Smooth muscle cell (in vitro differentiated cells): Measurements from ENCODE around the gene ABCA4. TPM values are rescaled to one million over a fixed set of nuclear protein-coding genes. Genes with fewer than 3 reads are reported as not detected.

ENCODE experiments used
- DNase-seq: peaks from one replicate; lab custom pipeline; 2025; ENCODE audit not compliant: unreplicated experiment; lab: John Stamatoyannopoulos, UW
- H2AFZ ChIP-seq: fragments of 200-600 bp; sonication (generic); 2 replicates; pipeline ENCODE4 v1.6.0; 2016; ENCODE audit warnings: antibody characterized with exemption, low read depth, mild to moderate bottlenecking
- H3F3A ChIP-seq: fragments of 200-600 bp; sonication (generic); 2 replicates; pipeline ENCODE4 v1.6.0; 2017; ENCODE audit warnings: antibody characterized with exemption, low read depth
- H3K27ac ChIP-seq: fragments of 200-600 bp; sonication (generic); 2 replicates; pipeline ENCODE4 v1.5.1; 2016; ENCODE audit warnings: low read depth, mild to moderate bottlenecking
- H3K27me3 ChIP-seq: fragments of 200-600 bp; sonication (generic); 2 replicates; pipeline ENCODE4 v1.6.1; 2016; ENCODE audit warnings: low read depth, mild to moderate bottlenecking
- H3K36me3 ChIP-seq: fragments of 200-600 bp; sonication (generic); 2 replicates; pipeline ENCODE4 v1.5.1; 2016; ENCODE audit warnings: low read depth
- H3K4me1 ChIP-seq: fragments of 200-600 bp; sonication (generic); 2 replicates; pipeline ENCODE4 v1.5.1; 2016; ENCODE audit warnings: low read depth
- H3K4me2 ChIP-seq: fragments of 200-600 bp; sonication (generic); 2 replicates; pipeline ENCODE4 v1.6.0; 2016; ENCODE audit warnings: mild to moderate bottlenecking
- H3K4me3 ChIP-seq: fragments of 200-600 bp; sonication (generic); 2 replicates; pipeline ENCODE4 v1.5.1; 2016; ENCODE audit warnings: mild to moderate bottlenecking
- H3K79me2 ChIP-seq: fragments of 200-600 bp; sonication (generic); 2 replicates; pipeline ENCODE4 v1.6.0; 2016; ENCODE audit warnings: low read depth, mild to moderate bottlenecking
- H3K9ac ChIP-seq: fragments of 200-600 bp; sonication (generic); 2 replicates; pipeline ENCODE4 v1.6.0; 2016; ENCODE audit warnings: low read depth
- H3K9me3 ChIP-seq: fragments of 200-600 bp; sonication (generic); replicated peaks from 2 replicates; pipeline ENCODE4 v1.5.1; 2016; ENCODE audit warnings: low read depth
- H4K20me1 ChIP-seq: fragments of 200-600 bp; sonication (generic); 2 replicates; pipeline ENCODE4 v1.6.0; 2016; ENCODE audit warnings: low read depth
- WGBS: methylation state at CpG from one replicate; pipeline ENCODE4 v1.1.7; 2016; ENCODE audit warnings: low lambda C conversion rate; 5-methylcytosine and 5-hydroxymethylcytosine counted together
- polyA plus RNA-seq: library from polyadenylated mRNA; unstranded; fragments of >200 nt; fragmentation: Nextera tagmentation; extraction: Ambion mirVana; gene quantifications from 2 replicates; pipeline ENCODE4 v1.2.1, GENCODE V29; 2016
- total RNA-seq: library from RNA; depleted of rRNA; stranded (reverse); fragments of >200 nt; gene quantifications from 2 replicates; pipeline ENCODE4 v1.2.3, GENCODE V29; 2014
- TF ChIP-seq, protein P1 (sequence below): fragments of 200-600 bp; sonication (generic); IDR thresholded peaks from 2 replicates; pipeline ENCODE4 v1.5.1; 2017; ENCODE audit warnings: borderline replicate concordance, mild to moderate bottlenecking, antibody characterized with exemption; ENCODE audit not compliant: insufficient read depth, poor library complexity, severe bottlenecking

The ABCA4 gene
- total and polyA plus RNA-seq, 2 experiments from 2014 or later: 0.46 to 0.99 TPM

GRCh38 chr1:94119796-94120569 is 965 bp downstream of the ABCA4 start:
- no peak for DNase-seq
- H2AFZ ChIP-seq: no peak overlapping the region
- TF ChIP-seq, protein P1, sequence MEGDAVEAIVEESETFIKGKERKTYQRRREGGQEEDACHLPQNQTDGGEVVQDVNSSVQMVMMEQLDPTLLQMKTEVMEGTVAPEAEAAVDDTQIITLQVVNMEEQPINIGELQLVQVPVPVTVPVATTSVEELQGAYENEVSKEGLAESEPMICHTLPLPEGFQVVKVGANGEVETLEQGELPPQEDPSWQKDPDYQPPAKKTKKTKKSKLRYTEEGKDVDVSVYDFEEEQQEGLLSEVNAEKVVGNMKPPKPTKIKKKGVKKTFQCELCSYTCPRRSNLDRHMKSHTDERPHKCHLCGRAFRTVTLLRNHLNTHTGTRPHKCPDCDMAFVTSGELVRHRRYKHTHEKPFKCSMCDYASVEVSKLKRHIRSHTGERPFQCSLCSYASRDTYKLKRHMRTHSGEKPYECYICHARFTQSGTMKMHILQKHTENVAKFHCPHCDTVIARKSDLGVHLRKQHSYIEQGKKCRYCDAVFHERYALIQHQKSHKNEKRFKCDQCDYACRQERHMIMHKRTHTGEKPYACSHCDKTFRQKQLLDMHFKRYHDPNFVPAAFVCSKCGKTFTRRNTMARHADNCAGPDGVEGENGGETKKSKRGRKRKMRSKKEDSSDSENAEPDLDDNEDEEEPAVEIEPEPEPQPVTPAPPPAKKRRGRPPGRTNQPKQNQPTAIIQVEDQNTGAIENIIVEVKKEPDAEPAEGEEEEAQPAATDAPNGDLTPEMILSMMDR: no peak
- no peaks in the 10 kb centered on the region for H3K9me3 ChIP-seq
- peak overlapping the region; percentile 74 for H3K4me2 ChIP-seq
- no peak overlapping the region for H3K9ac ChIP-seq
- H3K27ac ChIP-seq: peak overlapping the region; percentile 45
- H3K27me3 ChIP-seq: no peaks in the 10 kb centered on the region
- H3K4me1 ChIP-seq: peaks cover 45% of the 10 kb centered on the region
- H4K20me1 ChIP-seq: no peaks in the 10 kb centered on the region
- 25% methylated on average over 11 of the region's 11 CpGs for WGBS
- H3K4me3 ChIP-seq: no peak overlapping the region
- no peaks in the 10 kb centered on the region for H3K79me2 ChIP-seq
- H3K36me3 ChIP-seq: no peaks in the 10 kb centered on the region
- H3F3A ChIP-seq: peaks cover 25% of the 10 kb centered on the region

DNA sequence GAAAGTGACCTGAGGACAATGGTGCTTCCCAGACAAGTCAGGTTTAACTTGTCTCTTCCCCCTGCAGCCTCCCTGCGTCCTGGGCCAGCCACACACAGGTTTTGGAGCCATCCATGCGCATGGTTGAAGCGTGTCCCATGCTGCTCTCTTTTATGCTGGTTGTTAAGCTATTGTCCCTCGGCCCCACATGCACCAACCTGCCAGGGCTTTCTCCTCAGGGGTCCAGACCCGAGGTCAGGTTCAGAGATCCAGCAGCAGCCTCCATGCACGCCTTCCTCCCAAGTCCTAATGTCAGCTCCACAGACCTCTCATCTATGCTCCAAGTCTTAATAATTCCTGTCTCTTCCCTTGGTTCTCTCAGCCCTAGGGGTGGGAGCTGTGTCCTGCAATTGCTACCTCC is 1.6 kb downstream of the ABCA4 start:
- Histone ChIP-seq H2AFZ (no peak overlapping the region), H3K27ac (no peak overlapping the region), H3K9me3 (no peaks in the 10 kb centered on the region), H3K4me3 (no peak overlapping the region), H3K4me2 (peak overlapping the region; percentile 74), H3K27me3 (no peaks in the 10 kb centered on the region), H3K9ac (no peak overlapping the region), H3K4me1 (peaks cover 45% of the 10 kb centered on the region), H3F3A (peaks cover 25% of the 10 kb centered on the region), H4K20me1 (no peaks in the 10 kb centered on the region), H3K79me2 (no peaks in the 10 kb centered on the region), H3K36me3 (no peaks in the 10 kb centered on the region)
- WGBS: 87% methylated on average over 6 of the region's 6 CpGs
- TF ChIP-seq, protein P1: no peak
- no peak for DNase-seq

DNA sequence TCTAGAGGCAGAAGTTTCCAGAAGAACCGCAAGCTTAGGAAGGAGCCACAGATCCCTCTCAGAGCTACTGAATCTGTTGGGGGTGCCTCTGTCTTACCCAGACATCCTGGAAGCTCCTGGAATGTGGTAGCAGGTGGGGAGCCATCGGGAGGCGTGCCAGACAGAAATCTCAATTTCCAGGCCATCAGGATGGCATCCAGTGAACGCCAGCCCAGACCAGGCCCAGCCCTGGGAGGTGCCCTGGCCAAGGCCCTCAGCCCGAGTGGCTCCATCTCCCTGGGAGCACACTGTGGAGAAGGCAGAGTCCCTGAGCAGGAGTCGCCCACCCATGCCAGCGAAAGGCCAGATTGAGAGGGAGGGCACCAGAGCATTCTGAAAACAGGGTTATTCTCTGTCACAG is 2.5 kb downstream of the ABCA4 start:
- H3K27me3 ChIP-seq: no peaks in the 10 kb centered on the region
- DNase-seq: no peak
- H3F3A ChIP-seq: peaks cover 25% of the 10 kb centered on the region
- H3K4me3 ChIP-seq: no peak overlapping the region
- H3K4me2 ChIP-seq: no peak overlapping the region
- H3K9ac ChIP-seq: no peak overlapping the region
- H3K9me3 ChIP-seq: no peaks in the 10 kb centered on the region
- no peaks in the 10 kb centered on the region for H3K36me3 ChIP-seq
- WGBS: 78% methylated on average over 7 of the region's 7 CpGs
- H3K27ac ChIP-seq: peak overlapping the region; percentile 3
- H4K20me1 ChIP-seq: no peaks in the 10 kb centered on the region
- peaks cover 45% of the 10 kb centered on the region for H3K4me1 ChIP-seq
- TF ChIP-seq, protein P1: no peak
- no peaks in the 10 kb centered on the region for H3K79me2 ChIP-seq
- H2AFZ ChIP-seq: no peak overlapping the region

DNA sequence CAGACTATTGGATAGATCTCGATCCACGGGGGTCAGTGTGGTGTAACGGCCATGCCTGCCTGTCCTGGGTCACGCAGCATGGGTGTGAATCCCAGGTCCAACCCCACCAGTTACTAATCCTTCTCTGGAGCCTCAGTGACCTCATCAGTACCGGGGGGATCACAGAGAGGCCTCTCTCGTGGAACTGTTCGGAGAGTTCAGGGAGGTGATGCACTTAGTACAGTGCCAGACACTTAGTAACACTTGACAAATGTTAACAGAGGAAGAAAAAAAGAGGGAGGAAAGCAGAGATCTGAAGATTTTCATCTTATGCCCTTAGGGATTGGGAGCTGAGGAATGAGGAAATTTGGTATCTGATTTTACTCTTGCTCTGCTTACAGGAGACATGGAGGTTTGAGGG is 2.9 kb downstream of the ABCA4 start:
- H3F3A ChIP-seq: peaks cover 25% of the 10 kb centered on the region
- TF ChIP-seq, protein P1: no peak

More for the DNA sequence above, 2.9 kb downstream of the ABCA4 start:
- H3K36me3 ChIP-seq: no peaks in the 10 kb centered on the region
- H3K4me2 ChIP-seq: peak overlapping the region; percentile 13
- no peak overlapping the region for H3K9ac ChIP-seq
- H3K4me3 ChIP-seq: no peak overlapping the region
- H3K9me3 ChIP-seq: no peaks in the 10 kb centered on the region
- H4K20me1 ChIP-seq: no peaks in the 10 kb centered on the region
- 29% methylated on average over 7 of the region's 7 CpGs for WGBS
- H3K4me1 ChIP-seq: peaks cover 50% of the 10 kb centered on the region
- no peak for DNase-seq
- no peak overlapping the region for H2AFZ ChIP-seq
- no peaks in the 10 kb centered on the region for H3K79me2 ChIP-seq
- H3K27ac ChIP-seq: peak overlapping the region; percentile 29
- H3K27me3 ChIP-seq: no peaks in the 10 kb centered on the region
